CD4-positive, alpha-beta T cell treated with Interleukin-6 for 4 hours (primary cell): ENCODE results near the gene CCDC12.

Experiments
- DNase-seq: peaks from one replicate; pipeline ENCODE4 v3.0.0-alpha.2; 2020; ENCODE audit warnings: mixed read lengths

CCDC12 gene

DNA sequence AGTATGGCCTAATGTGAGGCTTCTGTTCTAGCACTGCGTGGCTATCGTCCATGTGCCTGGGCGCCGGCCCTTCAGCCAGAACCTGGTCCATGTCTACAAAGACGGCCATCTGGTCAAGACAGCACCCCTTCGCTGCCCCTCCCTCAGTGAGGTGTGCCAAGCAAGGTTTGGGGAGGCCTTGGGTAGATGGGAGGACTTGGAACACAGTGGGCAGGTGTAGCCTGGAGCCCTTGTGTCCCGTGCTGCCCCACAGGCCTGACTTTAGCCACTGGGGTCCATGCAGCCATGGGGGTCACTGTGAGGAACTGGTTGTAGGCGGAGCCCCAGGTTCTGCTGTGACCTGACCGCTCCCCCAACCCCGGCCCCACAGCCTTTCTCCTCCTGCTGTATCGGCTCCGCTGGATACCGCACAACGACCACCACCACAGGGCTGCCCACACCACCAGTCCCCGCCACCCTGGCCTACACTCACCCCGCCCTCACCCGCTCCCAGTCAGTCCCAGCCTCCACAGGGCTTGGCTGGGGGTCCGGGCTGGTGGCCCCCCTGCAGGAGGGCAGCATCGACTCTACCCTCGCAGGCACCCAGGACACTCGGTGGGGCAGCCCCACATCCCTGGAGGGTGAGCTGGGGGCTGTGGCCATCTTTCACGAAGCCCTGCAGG, 19.5 kb upstream of the CCDC12 start:
- DNase-seq: no peak

DNA sequence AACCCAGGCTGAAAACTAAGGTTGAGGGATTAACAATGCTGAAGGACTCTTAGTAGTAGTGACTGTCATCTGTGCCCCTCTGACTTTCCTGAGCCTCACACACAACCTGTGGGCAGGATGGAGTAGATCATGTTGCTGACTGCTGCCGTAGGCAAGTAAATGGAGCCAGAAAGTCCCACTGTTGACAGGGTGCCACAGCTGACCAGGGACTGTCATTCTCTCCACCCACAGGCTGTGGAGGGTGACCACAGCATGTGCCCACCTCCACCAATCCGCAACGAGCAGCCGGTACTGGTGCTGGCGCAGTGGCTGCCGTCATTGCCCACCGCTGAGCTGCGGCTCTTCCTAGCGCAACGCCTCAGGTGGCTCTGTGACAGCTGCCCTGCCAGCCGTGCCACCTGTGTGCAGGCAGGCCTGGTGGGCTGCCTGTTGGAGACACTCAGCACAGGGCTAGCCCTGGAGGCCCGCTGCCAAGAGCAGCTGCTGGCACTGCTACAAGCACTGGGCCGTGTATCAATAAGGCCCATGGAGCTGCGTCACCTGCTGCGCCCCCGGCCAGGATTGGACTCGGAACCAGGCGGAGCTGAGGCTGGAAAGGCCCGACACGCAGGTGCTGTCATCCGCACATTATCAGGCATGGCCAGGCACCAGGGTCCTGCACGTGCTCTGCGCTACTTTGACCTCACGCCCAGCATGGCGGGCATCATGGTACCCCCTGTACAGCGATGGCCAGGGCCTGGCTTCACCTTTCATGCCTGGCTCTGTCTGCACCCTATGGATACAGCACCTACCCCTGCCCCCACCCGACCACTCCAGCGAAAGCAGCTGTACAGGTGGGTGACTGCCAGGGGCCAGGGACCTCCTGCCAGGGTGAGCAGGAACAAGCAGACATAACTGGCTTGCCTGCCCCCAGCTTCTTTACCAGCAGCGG, 18.5 kb upstream of the CCDC12 start:
- DNase-seq: no peak

DNA sequence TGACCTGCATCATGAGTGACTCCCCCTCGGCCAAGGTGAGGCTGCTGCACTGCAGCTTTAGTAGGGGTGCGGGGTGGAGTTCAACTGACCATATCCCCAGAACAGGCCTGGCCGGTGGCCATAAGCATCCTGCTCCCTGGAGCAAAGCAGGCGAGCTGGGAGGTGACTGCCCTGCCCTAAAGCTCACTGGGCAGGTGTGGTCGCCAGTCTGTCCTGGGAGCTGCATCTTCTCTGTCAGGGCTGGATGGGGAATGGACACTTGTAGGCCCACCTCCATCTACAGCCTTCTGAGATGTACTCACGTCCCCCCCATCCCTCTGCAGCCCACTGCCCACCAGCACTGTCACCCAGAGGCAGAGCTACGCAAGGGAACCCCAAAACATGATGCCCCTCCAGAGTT, 17.4 kb upstream of the CCDC12 start:
- DNase-seq: no peak

DNA sequence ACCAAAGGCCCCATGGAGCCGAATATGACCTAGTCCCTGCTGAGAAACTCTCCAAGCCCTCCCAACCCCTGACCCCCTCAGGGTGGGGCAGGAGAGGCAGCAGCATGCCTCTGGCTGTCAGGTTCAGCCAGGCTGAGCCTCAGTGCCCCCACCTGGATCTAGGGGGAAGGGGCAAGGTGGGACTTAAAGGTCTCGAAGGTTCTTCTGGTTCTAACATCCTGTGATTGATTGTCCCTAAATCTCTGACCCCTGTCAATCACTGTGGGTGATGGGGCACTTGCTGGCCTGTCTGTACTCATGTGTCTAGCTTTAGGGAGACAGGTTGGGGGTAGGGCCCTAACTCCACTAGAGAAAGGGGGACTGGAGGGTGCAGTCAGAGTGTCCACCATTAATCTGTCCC, 16.7 kb upstream of the CCDC12 start:
- DNase-seq: no peak

DNA sequence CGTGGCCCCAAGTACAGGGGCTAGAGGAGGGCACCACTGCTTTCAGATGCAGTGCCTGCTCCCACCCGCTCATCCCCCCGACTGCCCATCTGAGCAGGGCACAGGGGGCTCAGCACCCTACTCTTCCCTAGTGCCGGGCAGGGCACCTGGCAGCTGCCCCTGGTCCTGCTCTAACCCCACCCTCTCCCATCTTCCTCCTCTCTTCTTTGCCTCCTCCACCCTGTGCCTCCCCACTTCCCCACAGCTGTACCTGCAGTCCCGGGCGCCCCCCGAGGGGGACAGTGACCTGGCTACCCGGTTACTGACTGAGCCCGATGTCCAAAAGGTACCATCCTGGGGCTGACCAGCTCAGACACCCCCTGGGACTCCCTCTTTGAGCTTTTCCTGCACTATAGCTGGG, 15.7 kb upstream of the CCDC12 start:
- no peak for DNase-seq

DNA sequence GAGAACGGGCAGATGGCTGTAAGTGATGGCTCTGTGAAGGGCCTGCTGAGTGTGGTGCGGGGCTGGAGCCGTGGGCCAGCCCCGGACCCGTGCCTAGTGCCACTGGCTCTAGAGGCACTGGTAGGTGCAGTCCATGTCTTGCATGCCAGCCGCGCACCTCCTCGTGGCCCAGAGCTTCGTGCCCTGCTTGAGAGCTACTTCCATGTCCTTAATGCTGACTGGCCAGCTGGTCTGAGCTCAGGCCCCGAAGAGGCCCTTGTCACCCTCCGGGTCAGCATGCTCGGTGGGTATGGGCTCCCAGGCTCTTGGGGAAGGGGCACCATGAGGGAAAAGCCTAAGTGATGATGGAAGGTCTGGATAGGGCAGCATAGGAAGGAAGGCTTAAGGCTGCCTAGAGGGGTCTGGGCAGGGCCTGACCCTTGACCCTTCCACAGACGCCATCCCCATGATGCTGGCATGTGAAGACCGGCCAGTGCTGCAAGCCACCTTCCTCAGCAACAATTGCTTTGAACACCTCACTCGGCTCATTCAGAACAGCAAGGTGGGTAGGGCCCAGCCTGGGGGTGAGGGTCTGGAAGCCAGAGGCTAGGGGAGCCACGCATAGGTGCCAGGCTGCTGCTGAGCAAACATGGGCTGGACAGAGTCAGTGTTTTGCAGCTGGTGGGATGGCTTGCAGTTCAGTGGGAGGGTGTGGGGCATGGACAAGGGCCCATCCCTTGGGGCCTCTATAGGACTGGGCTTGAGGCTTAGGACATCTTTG, 15.0 kb upstream of the CCDC12 start:
- DNase-seq: no peak

DNA sequence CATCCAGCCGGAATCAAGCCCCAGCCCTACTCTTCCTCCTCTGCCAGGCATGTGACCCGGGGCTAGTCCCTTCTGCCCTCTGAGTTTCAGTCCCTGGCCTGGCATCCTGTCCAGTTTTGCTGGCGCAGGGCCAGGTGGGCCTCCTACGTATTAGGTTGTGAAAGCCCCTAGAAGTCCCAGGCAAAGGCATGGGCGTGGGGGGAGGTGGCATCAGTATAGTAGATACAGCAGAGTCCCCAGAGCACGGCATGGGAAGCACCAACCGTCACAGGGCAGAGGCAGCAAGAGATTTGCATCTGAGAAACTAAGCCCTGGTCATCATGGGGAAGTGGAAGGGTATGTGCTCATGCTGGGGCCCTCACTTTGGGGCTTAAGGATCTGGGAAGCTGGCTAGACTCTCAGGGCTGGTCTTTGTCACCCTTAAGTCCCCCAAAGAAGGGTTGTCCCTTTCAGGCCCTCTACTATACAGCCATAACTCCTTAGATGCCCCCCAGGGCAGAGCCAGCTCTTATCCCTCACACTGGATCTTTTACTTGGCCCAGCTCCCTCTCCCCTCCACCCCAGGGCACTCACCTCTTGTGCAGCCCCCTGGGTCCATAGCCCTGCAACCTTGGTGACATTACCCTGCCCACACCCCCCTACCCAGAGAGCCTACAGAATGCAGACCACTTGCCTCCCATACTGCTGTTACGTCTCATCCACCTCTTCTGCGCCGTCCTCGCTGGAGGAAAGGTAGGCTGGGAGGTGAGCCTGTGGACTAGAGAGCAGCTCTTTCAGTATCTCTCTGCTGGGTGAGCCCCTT, 14.2 kb upstream of the CCDC12 start:
- no peak for DNase-seq

DNA sequence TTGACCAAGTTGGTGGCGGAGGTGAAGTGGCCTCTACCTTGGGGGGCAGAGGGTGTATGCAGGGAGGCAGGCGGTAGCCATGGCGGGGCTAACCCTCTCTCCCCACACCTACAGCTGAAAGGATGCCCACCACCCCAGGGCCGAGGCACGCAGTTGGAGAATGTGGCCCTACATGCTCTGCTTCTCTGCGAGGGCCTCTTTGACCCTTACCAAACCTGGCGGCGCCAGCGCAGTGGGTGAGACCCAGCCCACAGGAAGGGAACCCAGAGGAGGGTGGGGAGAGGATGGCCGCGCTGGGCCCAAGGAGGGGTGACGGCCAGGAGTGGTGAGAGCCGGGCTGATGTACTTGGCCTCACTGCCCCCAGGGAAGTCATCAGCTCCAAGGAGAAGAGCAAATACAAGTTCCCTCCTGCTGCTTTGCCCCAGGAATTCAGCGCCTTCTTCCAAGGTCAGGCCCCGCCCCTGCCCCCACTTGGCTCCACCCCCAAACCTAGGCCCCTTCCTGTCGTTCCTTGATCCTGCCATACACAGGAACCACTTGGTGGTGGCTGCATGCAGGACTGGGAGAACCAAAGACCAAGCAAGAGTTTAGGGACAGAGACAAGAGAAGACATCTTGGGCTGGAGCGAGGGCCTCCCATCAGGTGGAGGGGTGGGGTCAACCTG, 12.7 kb upstream of the CCDC12 start:
- no peak for DNase-seq

DNA sequence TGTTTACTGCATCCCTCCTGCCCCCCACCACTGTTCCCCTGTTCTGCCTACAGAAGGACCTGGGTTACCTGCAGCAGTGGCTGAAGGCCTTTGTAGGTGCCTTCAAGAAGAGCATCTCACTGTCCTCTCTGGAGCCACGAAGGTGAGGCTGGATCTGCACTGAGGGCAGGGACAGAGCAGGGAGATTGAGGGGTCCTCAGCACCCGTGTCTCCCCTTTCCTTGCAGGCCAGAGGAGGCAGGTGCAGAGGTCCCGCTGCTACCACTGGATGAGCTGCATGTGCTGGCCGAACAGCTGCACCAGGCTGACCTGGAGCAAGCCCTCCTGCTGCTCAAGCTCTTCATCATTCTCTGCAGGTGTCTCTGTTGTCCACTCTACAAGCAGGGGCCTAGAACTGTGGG, 12.1 kb upstream of the CCDC12 start:
- DNase-seq: no peak

DNA sequence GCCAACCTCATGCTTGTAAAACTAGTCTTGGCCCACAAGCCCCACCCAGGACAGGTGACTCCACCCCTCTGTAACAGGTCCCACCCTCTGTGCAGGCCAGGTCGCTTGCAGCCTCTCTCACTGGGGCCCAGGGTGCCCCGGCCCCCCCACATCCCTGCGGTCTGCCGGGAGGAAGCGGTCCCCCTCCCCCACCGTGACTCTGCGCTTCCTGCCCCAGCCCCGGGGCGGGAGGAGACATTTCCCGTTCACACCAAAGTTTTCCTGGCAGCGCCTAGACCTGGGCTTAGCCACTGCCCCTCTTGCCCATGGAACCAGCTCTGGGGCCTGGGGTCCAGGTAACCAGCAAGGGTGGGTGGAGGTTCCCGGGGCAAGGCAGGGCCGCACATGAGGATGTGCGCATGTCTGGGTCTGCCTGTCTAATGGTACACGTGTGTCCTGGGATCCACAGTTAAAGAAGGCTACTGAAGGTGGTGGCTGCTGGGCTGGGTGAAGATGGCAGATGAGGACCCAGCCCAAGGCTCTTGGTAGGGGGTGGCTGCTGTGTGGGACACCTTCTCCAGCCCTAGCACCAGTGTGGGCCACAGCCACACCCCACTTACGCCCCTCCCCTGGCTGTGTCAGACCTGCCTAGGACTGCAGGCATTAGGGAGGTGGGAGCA, 11.3 kb upstream of the CCDC12 start:
- peak; percentile 95 for DNase-seq

DNA sequence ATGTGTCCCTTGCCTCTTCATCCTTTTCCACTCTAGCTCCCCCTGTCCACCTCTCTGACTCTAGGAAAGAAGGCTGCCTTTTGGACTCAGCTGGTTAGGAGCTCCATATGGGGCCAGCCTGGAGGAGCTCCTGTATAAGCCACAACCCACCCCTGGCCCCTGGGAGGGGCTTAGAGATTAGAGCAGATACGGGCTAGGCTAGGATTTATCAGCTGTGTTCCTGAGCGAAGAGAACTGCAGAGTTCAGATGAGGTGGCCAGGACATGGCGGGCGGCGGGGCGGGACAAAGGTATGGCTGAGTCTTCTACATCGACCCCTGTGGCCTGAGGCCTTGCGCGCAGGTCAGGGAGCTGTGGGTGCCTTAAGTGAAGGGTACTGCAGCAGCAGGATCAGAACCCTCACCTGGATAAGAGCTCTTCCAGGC, 10.8 kb upstream of the CCDC12 start:
- no peak for DNase-seq

DNA sequence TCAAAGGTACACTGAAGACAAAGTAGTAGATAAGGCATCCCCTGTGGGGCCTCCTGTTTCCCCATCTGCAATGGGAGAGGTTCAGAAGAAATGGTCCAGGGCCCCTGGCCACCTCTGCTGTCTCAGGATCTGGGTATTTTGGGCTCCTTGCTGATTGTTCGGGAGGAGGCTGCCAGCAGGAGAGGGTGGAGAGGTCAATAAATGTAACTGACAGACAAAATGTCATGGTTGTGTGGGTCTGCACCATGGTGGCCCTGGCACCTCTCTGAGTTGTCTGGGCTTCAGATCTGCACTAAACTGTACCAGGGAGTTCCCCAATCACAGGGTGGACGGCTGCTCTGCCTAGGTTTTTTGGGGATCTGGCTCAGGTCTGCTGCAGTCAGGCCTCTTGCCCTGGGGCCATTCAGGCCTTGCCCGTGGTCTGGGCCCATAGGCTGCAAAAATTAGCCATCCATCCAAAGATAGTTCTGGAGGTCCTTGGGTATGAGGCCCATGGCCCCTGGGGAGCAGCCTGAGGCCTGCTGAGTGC, 10.3 kb upstream of the CCDC12 start:
- no peak for DNase-seq

DNA sequence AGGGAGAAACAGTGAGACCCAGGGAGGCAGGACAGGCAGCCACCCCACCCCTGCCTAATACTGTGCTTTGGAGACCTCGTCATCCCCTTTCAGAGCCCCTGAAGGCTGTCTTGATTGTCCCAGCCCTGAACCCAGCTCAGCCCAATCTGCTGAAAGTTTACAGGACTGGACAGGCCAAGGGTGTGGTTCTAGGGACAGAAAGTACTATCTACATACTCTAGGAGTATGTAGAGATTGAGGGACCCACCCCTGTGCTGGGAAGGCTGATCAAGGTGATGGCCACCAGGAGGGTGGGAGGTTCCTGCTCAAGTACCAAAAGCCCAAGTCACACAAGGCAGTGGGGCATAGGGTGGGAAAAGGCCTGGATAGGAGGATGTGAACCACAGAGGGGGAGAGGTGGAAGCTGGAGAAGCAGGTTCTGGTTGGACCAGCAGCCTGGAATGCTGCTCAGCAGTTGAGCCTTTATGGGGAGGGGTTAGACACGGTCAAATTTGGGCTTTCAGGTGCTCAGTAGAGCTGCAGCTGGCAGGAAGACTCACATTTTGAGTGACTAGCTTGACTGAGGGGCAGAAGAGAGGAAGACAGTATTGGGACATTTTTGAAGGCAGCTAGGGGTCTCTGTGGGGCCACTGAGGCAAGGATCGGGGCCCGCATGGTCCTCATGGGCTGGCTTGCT, 9.6 kb upstream of the CCDC12 start:
- no peak for DNase-seq

DNA sequence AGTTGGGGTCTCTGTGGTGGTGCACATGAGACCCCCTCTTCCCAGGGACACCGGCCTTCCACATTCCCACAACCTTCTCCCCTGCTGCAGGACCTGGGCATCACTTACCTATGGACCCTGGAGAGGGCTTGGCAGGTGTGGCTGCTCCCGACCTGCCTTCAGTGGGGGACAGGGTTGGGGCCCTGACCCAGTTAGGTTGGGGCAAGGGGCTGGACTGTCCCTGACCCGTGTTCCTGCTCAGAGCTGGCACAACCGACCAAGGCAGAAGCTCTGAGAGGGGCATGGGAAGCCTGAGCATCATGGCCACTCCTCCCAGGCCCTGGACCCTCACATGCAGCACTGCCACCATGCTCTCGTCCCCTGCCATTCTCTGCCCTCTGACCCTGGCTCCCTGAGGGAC, 9.0 kb upstream of the CCDC12 start:
- no peak for DNase-seq

DNA sequence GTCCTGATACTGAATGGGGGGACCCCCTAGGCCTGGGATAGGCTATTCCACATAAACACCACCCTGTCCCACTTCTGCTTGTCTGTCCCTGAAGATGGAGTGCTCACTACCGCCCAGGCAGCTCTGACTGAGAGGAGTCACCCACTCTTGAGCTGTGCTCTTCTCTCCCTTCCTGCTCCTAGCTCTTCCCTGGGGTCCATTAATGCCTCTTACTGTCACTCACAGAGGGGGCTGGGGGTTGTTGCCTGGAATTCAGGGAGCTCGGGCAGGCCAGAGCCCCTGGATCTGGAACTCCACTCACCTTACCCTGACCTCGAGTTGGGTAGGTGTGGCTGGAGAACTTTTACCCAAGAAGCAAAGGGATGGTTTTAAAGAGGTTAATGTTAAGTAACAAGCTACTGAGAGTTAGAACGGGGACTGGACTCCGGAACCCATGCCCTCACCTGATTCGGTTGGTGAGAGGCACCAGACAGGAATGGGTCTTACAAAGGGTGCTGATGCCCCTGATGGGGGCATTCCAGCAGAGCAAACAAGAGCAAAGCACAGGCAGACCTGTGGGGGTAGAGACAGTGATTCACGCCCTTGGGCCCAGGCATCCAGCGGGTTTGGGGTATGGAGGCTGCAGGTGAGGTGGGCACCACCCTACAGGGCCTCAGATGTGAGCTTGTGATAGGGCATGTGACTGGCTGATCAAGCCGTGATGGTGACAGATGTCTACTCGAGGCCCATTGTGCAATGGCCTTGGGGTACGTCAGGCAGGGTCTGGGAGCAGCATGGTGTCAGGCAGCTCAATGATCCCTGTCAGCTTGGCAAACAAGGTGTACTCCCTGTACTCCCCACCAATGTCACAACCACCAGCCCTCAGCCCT, 8.3 kb upstream of the CCDC12 start:
- no peak for DNase-seq

DNA sequence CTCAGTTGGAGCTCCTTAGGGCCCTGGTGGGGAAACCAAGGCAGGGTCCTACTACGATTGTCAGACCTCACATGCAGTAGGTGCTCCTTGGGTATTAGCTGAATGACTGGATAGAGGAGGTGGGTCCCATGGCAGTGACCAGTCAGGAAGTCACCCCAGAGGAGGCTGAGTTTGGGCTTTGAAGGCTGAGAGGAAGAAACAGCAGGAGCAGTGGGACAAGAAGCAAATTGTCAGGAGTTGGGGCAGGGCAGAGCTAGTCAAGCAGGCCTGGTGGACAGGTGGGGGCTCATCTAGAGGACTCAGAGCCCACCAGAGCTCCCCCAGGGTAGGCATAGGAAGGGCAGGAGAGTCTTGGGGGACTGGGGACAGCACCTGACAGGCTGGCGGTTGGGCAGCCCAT, 6.0 kb upstream of the CCDC12 start:
- DNase-seq: no peak

DNA sequence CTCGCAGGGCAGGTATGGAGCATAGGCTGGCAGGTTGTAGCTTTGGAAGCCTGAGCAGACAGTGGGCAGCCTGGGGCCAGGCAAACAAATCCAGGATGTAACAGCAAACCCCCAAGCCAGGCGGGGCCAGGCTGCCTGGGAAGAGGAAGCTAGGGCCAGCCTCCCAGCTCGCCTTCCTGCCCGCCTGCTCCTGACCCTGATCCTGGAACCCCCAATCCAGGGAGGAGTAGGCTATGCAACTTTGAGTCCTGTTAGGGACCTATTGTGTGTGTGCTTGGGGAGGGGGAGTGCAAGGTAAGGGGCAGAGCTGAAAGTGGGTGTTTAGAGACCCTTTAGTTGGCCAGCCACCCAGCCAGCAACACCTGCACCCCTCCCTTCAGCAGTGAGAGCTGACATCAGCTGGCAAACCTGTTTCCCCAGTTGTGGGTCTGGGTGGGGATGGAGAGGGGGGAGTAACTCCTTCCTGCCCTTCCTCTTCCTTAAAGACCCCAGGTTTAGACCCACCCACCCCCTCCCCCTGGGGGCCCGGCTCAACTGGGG, 5.5 kb upstream of the CCDC12 start:
- no peak for DNase-seq

DNA sequence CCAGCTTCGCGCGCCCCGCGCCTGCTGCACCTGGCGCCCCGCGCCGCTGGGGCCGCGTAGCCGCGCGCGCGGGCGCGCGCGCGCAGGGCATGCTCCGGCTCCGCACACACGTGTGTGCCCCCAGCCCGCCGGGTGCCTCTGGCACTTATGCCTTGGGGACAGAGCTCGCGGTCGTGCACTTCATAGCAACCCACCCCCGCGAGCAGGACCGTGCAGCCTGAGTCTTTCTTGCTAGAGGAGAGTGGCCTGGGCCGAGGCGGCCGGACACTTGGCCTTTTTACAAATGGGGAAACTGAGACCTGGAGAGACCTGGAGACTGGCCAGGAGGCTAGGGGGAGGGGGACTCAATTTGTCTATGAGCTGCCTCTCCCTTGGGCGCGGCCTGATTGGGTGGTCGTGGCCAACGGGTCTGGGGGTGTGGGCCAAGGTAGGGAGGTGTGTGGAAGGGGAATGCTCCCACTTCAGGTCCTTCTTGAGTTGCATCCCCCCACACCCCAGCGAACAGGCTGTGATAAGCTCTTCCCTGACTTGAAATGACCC, 3.5 kb upstream of the CCDC12 start:
- DNase-seq: no peak
